SU-DHL-6 (cell line): ENCODE measurements around the gene SRGAP3.
A peak's percentile ranks its signal among the peaks of the same experiment; 100 is the strongest.

Source experiments
- CTCF ChIP-seq: fragments of 200-600 bp; sonication (generic); IDR thresholded peaks from one replicate; pipeline ENCODE4 v1.5.1; 2017; ENCODE audit warnings: antibody characterized with exemption, mild to moderate bottlenecking, low read length, moderate library complexity; ENCODE audit not compliant: insufficient read depth, poor library complexity, severe bottlenecking
- EZH2phosphoT487 ChIP-seq: fragments of 200-600 bp; sonication (generic), shearing (Covaris generic); conservative IDR thresholded peaks from 2 replicates; pipeline ENCODE4 v1.6.1; 2018; ENCODE audit warnings: mild to moderate bottlenecking, antibody characterized with exemption, low read length, moderate library complexity, mixed read lengths

GRCh38 chr3:8938021-8938420 lies 311.4 kb downstream of the SRGAP3 start:
- TF ChIP-seq CTCF = peak; percentile 22
- no peak for TF ChIP-seq EZH2phosphoT487
